Coronary artery (tissue), 2 donors: ENCODE measurements around the gene BPNT1.
"Not testable (repeated sequence)": the region's sequence is repeated elsewhere in the genome, so short reads cannot be mapped to it uniquely, and the experiment has no call there.

Experiments used
- DNase-seq: peaks from one replicate; pipeline ENCODE4 v3.0.0-alpha.2; 2017; ENCODE audit warnings: low spot score
- H3K27ac ChIP-seq, 2 donors: fragments of 200-600 bp; sonication (generic); one replicate each; pipeline ENCODE4 v1.5.1; 2016 to 2019
- H3K4me3 ChIP-seq: fragments of 200-600 bp; sonication (generic); 2 replicates; pipeline ENCODE4 v1.5.1; 2016; ENCODE audit warnings: mild to moderate bottlenecking, moderate library complexity
- CTCF ChIP-seq: fragments of 200-600 bp; sonication (generic); IDR thresholded peaks from one replicate; pipeline ENCODE4 v1.5.1; 2019; ENCODE audit warnings: antibody characterized with exemption

The BPNT1 gene

GRCh38 chr1:220123889-220124288 lies 34.3 kb upstream of the BPNT1 start:
- TF ChIP-seq CTCF: no peak
- Histone ChIP-seq H3K27ac (no peak overlapping the region), H3K4me3 (no peak overlapping the region)
- no peak for DNase-seq

- no peak for TF ChIP-seq CTCF
- Histone ChIP-seq H3K4me3 (no peak overlapping the region), H3K27ac (no peak overlapping the region)
- no peak for DNase-seq
These were observed 33.5 kb upstream of the BPNT1 start for GRCh38 chr1:220123066-220123465.

- peak overlapping the region; percentile 12 for H3K4me3 ChIP-seq
- TF ChIP-seq CTCF: no peak
- DNase-seq: no peak
- peak overlapping the region; percentile 11 to 50 for H3K27ac ChIP-seq
These were observed 32.4 kb upstream of the BPNT1 start for GRCh38 chr1:220121791-220122530.

GRCh38 chr1:220119043-220119512 lies 29.5 kb upstream of the BPNT1 start:
- no peak for DNase-seq
- no peak overlapping the region for H3K27ac ChIP-seq
- no peak for TF ChIP-seq CTCF
- H3K4me3 ChIP-seq: no peak overlapping the region

GRCh38 chr1:220113136-220113695 lies 23.6 kb upstream of the BPNT1 start:
- TF ChIP-seq CTCF: no peak
- Histone ChIP-seq H3K4me3 (no peak overlapping the region), H3K27ac (no peak overlapping the region)
- DNase-seq: no peak

GRCh38 chr1:220112600-220112999 lies 23.0 kb upstream of the BPNT1 start:
- not testable (repeated sequence) for H3K4me3 ChIP-seq, H3K27ac ChIP-seq, DNase-seq

- not testable (repeated sequence) for H3K4me3 ChIP-seq, DNase-seq, H3K27ac ChIP-seq
These were observed 20.9 kb upstream of the BPNT1 start for GRCh38 chr1:220110473-220110872.

- no peak overlapping the region for H3K27ac ChIP-seq
- no peak for DNase-seq
- no peak for TF ChIP-seq CTCF
- no peak overlapping the region for H3K4me3 ChIP-seq
These were observed 10.2 kb upstream of the BPNT1 start for GRCh38 chr1:220099826-220100225.
